BE2C (cell line): Measurements from ENCODE around the gene PAX3.

Source experiments
- DNase-seq: peaks from one replicate; pipeline ENCODE4 v3.0.0-alpha.2; 2020
- H3K27me3 ChIP-seq: fragments of 250-450 bp; sonication (Bioruptor Pico); 2 replicates; pipeline ENCODE4 v1.5.1; 2020; ENCODE audit warnings: mild to moderate bottlenecking
- H3K36me3 ChIP-seq: fragments of 250-450 bp; sonication (Bioruptor Pico); 2 replicates; pipeline ENCODE4 v1.5.1; 2020; ENCODE audit warnings: mild to moderate bottlenecking
- H3K4me1 ChIP-seq: fragments of 250-450 bp; sonication (Bioruptor Pico); 2 replicates; pipeline ENCODE4 v1.5.1; 2020
- H3K4me3 ChIP-seq: 2 replicates; pipeline ENCODE4 v1.5.1; 2011; ENCODE audit warnings: low read depth, low read length
- H3K9me3 ChIP-seq: fragments of 250-450 bp; sonication (Bioruptor Pico); 2 replicates; pipeline ENCODE4 v1.5.1; 2020
- TF ChIP-seq, protein P1 (sequence below): IDR thresholded peaks from 2 replicates; pipeline ENCODE4 v1.5.1; 2012; ENCODE audit warnings: mild to moderate bottlenecking, low read depth, low read length

PAX3 gene

DNA sequence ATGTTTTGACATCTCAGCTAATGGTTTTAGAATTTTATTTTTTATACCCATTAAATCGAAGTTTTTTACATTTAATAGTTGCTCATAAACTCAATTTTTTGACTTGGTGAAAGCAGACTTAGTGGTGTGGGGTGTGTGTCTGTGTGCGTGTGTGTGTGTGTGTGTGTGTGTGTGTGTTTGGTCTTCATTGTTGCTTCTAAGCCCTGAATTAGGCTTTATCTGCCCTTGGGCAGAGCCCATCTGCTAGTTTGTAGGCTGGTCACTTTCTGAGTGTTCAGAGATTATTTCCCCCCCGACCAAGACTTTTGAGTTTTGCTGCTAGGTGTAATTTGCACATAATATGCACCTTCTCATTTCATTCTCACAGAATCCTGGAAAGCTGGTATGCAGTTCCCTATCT lies 14.3 kb downstream of the PAX3 start:
- H3K4me3 ChIP-seq: no peak overlapping the region
- TF ChIP-seq, protein P1, sequence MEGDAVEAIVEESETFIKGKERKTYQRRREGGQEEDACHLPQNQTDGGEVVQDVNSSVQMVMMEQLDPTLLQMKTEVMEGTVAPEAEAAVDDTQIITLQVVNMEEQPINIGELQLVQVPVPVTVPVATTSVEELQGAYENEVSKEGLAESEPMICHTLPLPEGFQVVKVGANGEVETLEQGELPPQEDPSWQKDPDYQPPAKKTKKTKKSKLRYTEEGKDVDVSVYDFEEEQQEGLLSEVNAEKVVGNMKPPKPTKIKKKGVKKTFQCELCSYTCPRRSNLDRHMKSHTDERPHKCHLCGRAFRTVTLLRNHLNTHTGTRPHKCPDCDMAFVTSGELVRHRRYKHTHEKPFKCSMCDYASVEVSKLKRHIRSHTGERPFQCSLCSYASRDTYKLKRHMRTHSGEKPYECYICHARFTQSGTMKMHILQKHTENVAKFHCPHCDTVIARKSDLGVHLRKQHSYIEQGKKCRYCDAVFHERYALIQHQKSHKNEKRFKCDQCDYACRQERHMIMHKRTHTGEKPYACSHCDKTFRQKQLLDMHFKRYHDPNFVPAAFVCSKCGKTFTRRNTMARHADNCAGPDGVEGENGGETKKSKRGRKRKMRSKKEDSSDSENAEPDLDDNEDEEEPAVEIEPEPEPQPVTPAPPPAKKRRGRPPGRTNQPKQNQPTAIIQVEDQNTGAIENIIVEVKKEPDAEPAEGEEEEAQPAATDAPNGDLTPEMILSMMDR: no peak
- no peaks in the 10 kb centered on the region for H3K4me1 ChIP-seq
- no peak for DNase-seq
- H3K9me3 ChIP-seq: no peaks in the 10 kb centered on the region
- H3K27me3 ChIP-seq: peaks cover 94% of the 10 kb centered on the region
- no peaks in the 10 kb centered on the region for H3K36me3 ChIP-seq

DNA sequence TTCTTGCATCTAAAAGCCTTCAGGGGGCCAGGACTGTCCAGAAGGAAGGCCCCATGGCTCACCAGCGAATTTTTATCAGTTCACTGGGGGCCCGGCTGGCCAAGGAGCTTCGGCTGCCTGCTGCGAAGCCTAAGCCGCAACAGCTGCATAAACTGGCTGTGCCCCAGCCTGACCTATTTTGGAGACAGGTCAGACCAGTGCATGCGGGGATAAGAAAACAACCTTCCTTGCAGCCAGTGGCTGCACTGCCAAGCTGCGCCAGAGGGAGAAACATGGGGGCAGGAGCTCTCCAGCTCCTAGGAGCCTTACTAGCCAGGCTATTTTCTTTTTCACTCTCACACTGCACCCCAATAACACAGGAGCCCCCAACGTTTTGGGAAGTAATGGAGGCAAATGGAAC lies 15.2 kb downstream of the PAX3 start:
- H3K4me3 ChIP-seq: no peak overlapping the region
- H3K4me1 ChIP-seq: no peaks in the 10 kb centered on the region
- no peaks in the 10 kb centered on the region for H3K9me3 ChIP-seq
- peaks cover 94% of the 10 kb centered on the region for H3K27me3 ChIP-seq
- DNase-seq: no peak
- no peaks in the 10 kb centered on the region for H3K36me3 ChIP-seq
- TF ChIP-seq, protein P1: no peak

DNA sequence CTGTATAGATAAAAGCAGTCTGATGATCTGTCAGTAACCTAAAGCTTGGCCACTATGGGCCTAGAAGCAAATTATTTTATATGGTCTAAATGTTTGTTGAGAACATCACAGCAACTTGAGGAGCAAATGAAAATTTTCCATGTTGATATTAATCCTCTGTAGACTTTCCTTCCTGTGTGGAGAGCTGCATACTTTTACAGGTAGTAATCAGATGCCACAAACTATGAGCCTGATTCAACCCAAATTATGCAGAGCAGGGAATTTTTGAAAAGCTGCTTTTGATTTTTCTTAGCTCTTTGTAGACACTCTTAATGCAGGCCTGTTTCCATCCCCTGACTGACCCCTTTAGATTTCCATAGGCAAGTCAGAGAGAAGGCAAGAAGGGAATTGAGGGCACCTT lies 17.3 kb downstream of the PAX3 start:
- TF ChIP-seq, protein P1: no peak
- DNase-seq: no peak
- no peaks in the 10 kb centered on the region for H3K9me3 ChIP-seq
- peaks cover 90% of the 10 kb centered on the region for H3K27me3 ChIP-seq
- no peak overlapping the region for H3K4me3 ChIP-seq
- no peaks in the 10 kb centered on the region for H3K4me1 ChIP-seq
- no peaks in the 10 kb centered on the region for H3K36me3 ChIP-seq

DNA sequence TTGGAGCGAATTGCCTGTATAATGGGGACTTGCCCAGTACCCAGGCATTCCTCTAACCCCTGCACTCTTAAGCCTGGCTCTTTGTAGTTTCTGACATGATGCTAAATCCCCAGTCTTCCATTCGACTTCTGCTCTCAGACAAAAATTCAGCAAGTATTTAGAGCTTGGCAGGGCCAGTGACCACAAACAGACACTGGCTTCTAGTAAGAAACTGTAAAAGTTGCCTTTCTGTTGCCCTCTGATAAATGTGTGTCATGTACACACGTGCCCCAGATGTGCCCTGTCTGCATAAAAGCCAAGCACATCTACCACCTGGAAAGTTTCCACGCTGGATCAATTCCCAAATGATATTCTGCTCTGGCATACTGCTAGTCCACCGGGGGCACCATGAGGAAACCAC lies 18.0 kb downstream of the PAX3 start:
- H3K4me3 ChIP-seq: no peak overlapping the region
- no peaks in the 10 kb centered on the region for H3K36me3 ChIP-seq
- peaks cover 90% of the 10 kb centered on the region for H3K27me3 ChIP-seq
- DNase-seq: no peak
- no peaks in the 10 kb centered on the region for H3K9me3 ChIP-seq
- H3K4me1 ChIP-seq: no peaks in the 10 kb centered on the region
- TF ChIP-seq, protein P1: no peak

DNA sequence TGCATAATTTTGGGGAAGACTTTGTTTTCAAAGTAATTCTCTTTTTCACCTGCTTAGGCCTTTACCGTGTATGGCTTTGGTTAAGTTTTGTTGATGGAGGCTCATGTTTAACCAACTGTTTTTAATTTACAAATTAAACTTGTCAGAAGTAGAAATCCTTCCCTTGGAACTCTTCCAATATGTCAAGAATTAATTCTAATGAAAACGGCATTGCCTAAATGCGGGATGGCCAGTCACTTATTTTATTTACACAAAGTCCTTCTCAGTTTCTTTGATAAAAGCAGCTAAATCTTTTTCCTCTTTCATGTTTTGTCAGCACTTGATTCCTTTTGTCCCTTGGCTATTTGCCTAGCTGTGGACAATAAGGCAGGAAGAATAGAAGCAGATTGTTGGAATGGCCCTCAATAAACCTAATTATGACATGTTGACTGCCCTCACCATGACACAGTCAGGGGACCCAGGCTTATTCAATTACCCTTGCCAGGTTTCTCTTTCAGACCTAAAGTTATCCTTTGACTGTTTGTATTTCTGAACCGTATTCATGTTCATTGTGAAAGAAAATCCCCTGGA lies 26.3 kb downstream of the PAX3 start:
- no peak for DNase-seq

DNA sequence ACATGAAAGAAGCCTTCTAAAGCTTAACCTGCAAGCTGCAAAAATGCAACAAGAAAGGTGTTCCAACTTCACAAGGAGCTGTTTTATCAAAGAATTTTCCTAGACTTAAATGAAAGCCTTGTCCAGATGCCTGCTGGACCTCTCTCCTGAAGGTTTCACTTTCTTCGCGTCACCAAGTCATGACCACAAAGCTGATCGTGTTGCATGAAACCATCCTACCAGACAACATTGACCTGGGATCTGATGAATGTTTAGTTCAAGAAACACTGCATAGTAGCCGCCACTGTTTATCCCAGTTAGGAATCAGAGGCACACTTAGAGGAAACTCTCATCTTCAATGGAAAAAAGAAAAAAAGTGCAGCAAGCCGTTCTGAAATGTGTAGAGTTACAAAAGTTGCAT lies 26.9 kb downstream of the PAX3 start:
- no peaks in the 10 kb centered on the region; the same call in 1 of the 2 replicates for H3K9me3 ChIP-seq
- DNase-seq: no peak
- TF ChIP-seq, protein P1: no peak
- H3K4me3 ChIP-seq: no peak overlapping the region
- H3K36me3 ChIP-seq: no peaks in the 10 kb centered on the region
- peaks cover 6% of the 10 kb centered on the region; the same call in 1 of the 2 replicates for H3K4me1 ChIP-seq
- H3K27me3 ChIP-seq: peaks cover 95% of the 10 kb centered on the region

More for the DNA sequence above, 26.3 kb downstream of the PAX3 start:
- TF ChIP-seq, protein P1: no peak
- H3K4me3 ChIP-seq: no peak overlapping the region
- peaks cover 95% of the 10 kb centered on the region for H3K27me3 ChIP-seq
- H3K36me3 ChIP-seq: no peaks in the 10 kb centered on the region
- peaks cover 6% of the 10 kb centered on the region; the same call in 1 of the 2 replicates for H3K4me1 ChIP-seq
- no peaks in the 10 kb centered on the region; the same call in 1 of the 2 replicates for H3K9me3 ChIP-seq
